GM23248 (cell line): ENCODE results near the gene CRYBG1. TPM values are rescaled to one million over a fixed set of nuclear protein-coding genes. Genes with fewer than 3 reads are reported as not detected.

ENCODE experiments used
- DNase-seq: peaks from one replicate; pipeline ENCODE4 v3.0.0-alpha.2; 2015
- H2AFZ ChIP-seq: fragments of 200-600 bp; sonication (generic); 2 replicates; pipeline ENCODE4 v1.6.1; 2016; ENCODE audit warnings: antibody characterized with exemption
- H3F3A ChIP-seq: fragments of 200-600 bp; sonication (generic); 2 replicates; pipeline ENCODE4 v1.6.1; 2016; ENCODE audit warnings: mild to moderate bottlenecking, antibody characterized with exemption, mixed run types; ENCODE audit not compliant: insufficient read depth
- H3K27ac ChIP-seq: fragments of 200-600 bp; sonication (generic); 2 replicates; pipeline ENCODE4 v1.5.1; 2016; ENCODE audit warnings: mild to moderate bottlenecking
- H3K27me3 ChIP-seq: fragments of 200-600 bp; sonication (generic); replicated peaks from 2 replicates; pipeline ENCODE4 v1.6.1; 2016; ENCODE audit warnings: mild to moderate bottlenecking; ENCODE audit not compliant: insufficient read depth
- H3K36me3 ChIP-seq: fragments of 200-600 bp; sonication (generic); 2 replicates; pipeline ENCODE4 v1.6.1; 2016; ENCODE audit warnings: low read depth, mild to moderate bottlenecking
- H3K4me1 ChIP-seq: fragments of 200-600 bp; sonication (generic); 2 replicates; pipeline ENCODE4 v1.6.1; 2016; ENCODE audit warnings: mild to moderate bottlenecking; ENCODE audit not compliant: insufficient read depth
- H3K4me2 ChIP-seq: fragments of 200-600 bp; sonication (generic); one replicate; pipeline ENCODE4 v1.6.1; 2016; ENCODE audit warnings: mild to moderate bottlenecking; ENCODE audit not compliant: unreplicated experiment
- H3K4me3 ChIP-seq: fragments of 200-600 bp; sonication (generic); 2 replicates; pipeline ENCODE4 v1.5.1; 2016; ENCODE audit warnings: mild to moderate bottlenecking
- H3K79me2 ChIP-seq: fragments of 200-600 bp; sonication (generic); 2 replicates; pipeline ENCODE4 v1.6.1; 2016; ENCODE audit warnings: mild to moderate bottlenecking; ENCODE audit not compliant: insufficient read depth
- H3K9ac ChIP-seq: fragments of 200-600 bp; sonication (generic); 2 replicates; pipeline ENCODE4 v1.6.1; 2016; ENCODE audit warnings: mild to moderate bottlenecking
- H3K9me2 ChIP-seq: fragments of 200-600 bp; sonication (generic); 2 replicates; pipeline ENCODE4 v1.6.1; 2016; ENCODE audit warnings: mixed run types, mild to moderate bottlenecking, moderate library complexity; ENCODE audit not compliant: insufficient read depth
- H3K9me3 ChIP-seq: fragments of 200-600 bp; sonication (generic); one replicate; pipeline ENCODE4 v1.6.1; 2017; ENCODE audit warnings: low read depth
- H4K20me1 ChIP-seq: fragments of 200-600 bp; sonication (generic); 2 replicates; pipeline ENCODE4 v1.6.0; 2016; ENCODE audit not compliant: insufficient read depth
- EZH2 ChIP-seq: fragments of 200-600 bp; sonication (generic); IDR thresholded peaks from 2 replicates; pipeline ENCODE4 v1.6.1; 2018; ENCODE audit warnings: antibody characterized with exemption, mild to moderate bottlenecking; ENCODE audit not compliant: insufficient read depth, poor library complexity, severe bottlenecking
- EZH2phosphoT487 ChIP-seq: fragments of 200-600 bp; sonication (generic); IDR thresholded peaks from 2 replicates; pipeline ENCODE4 v1.6.1; 2018; ENCODE audit warnings: antibody characterized with exemption, moderate library complexity, mild to moderate bottlenecking, low read depth; ENCODE audit not compliant: insufficient read depth
- WGBS, 2 experiments: methylation state at CpG; one replicate each; pipeline ENCODE4 v1.1.6; 2015 to 2017; ENCODE audit warnings: low lambda C conversion rate in 2 of 2, low coverage in 1 of 2; ENCODE audit errors: missing lambda C conversion rate in 2 of 2; 5-methylcytosine and 5-hydroxymethylcytosine counted together
- in situ Hi-C: fragments of 300-500 bp; cut with MboI; formaldehyde crosslinking; loops from 2 replicates; pipeline ENCODE4 v1.15.0; 2020
- polyA plus RNA-seq: library from polyadenylated mRNA; unstranded; fragments of >200 nt; fragmentation: Nextera tagmentation; extraction: Ambion mirVana; gene quantifications from 2 replicates; pipeline ENCODE4 v1.2.1, GENCODE V29; 2016
- total RNA-seq: library from RNA; depleted of rRNA; stranded (reverse); fragments of >200 nt; shearing (Covaris generic); gene quantifications from 2 replicates; pipeline ENCODE4 v1.2.3, GENCODE V29; 2014

The CRYBG1 gene
- total and polyA plus RNA-seq, 2 experiments from 2014 or later: 1.9 to 8.4 TPM

DNA sequence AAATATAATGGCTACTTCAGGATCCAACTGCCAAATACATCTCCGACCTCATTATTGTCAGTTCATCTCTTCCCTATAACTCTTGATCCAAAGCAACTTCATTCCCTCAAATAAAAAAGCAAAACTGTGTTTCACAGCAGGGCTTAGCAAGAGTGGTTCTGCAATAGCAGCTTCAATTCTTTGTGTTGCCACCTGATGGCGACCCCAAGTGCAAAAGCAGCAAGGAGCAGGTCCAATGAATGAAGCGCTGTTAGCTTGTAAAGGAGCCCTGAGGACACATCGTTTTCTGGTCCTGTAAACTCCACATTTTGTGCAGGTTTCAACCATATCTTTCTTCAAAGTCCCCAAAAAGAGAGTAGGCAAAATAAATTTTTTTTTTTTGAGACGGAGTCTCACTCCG, 249.2 kb downstream of the CRYBG1 start:
- Histone ChIP-seq H3F3A (no peaks in the 10 kb centered on the region), H3K4me3 (no peak overlapping the region), H3K9me3 (no peaks in the 10 kb centered on the region), H3K27me3 (no peaks in the 10 kb centered on the region), H2AFZ (no peak overlapping the region), H3K36me3 (no peaks in the 10 kb centered on the region), H3K27ac (no peak overlapping the region), H3K9me2 (no peaks in the 10 kb centered on the region), H3K4me2 (no peak overlapping the region), H3K4me1 (no peaks in the 10 kb centered on the region), H4K20me1 (no peaks in the 10 kb centered on the region), H3K79me2 (no peaks in the 10 kb centered on the region), H3K9ac (no peak overlapping the region)
- DNase-seq: peak; percentile 32
- in situ Hi-C loops: no loop called here
- 77 to 81% methylated on average over 6 of the region's 6 CpGs for WGBS, 2 experiments
- TF ChIP-seq EZH2 (no peak), EZH2phosphoT487 (no peak)

DNA sequence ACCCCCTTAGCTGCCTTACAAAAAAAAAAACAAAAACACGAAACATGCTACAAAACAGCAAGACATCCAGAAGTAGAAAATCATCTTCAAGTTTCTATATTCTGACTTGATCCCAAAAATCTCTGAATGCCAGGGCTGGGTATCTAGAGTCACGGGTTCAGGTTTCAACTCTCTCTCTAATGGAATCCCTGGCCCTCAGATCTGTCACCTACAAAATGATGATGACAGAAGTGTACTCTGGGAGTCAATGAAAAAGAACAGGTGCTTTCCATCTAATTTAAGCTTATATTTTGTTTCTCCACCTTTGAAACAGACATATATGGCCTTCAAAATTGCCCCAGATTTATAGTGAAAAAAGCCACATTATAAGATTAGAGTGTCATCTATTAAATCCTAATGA, 250.5 kb downstream of the CRYBG1 start:
- H3F3A ChIP-seq: no peaks in the 10 kb centered on the region
- WGBS, 2 experiments: 97 to 98% methylated on average over 2 of the region's 2 CpGs
- no peak for DNase-seq
- no peak overlapping the region for H3K9ac ChIP-seq
- H3K9me2 ChIP-seq: no peaks in the 10 kb centered on the region
- H3K36me3 ChIP-seq: no peaks in the 10 kb centered on the region
- H3K27ac ChIP-seq: no peak overlapping the region
- no peaks in the 10 kb centered on the region for H3K9me3 ChIP-seq
- H3K4me3 ChIP-seq: no peak overlapping the region
- in situ Hi-C loops: no loop called here
- no peak overlapping the region for H3K4me2 ChIP-seq
- no peaks in the 10 kb centered on the region for H3K27me3 ChIP-seq
- no peaks in the 10 kb centered on the region for H3K79me2 ChIP-seq
- H2AFZ ChIP-seq: no peak overlapping the region
- H3K4me1 ChIP-seq: no peaks in the 10 kb centered on the region
- TF ChIP-seq EZH2phosphoT487: no peak
- no peak for TF ChIP-seq EZH2
- H4K20me1 ChIP-seq: no peaks in the 10 kb centered on the region

DNA sequence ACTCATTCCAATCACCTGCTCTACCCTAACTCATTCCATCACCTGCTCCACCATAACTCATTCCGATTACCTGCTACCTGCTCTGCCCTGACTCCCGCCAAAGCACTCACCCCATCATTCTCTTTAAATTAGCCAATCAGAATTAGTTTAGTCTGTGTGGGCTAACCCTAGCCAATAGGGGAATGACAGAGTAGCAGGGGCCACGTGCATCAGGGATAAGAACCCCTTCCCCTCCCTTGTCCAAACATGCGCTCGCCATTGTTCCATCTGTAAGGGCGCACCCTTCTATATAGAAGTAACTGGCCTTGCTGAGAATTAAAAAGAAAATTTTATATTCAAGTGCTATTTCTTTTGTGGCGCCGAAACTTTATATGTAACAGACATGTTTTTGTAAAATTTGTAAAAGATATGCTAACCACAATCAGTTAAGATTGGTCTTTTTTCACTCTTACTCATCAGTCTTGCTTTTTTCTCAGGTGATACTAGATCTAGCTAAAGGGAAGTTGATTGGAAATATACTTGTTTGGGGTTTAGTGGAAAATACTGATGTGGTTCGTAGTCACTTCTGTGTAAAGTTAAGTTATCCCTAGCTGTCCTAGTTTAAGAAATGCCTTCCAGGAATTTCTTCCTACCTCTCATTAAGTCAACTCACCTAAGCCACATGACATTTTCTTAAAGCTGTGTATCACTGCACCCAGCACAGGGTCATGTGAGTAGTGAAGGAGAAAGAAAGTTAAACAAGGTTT, 252.3 kb downstream of the CRYBG1 start:
- in situ Hi-C loops: no loop called here
- Histone ChIP-seq H3K4me3 (no peak overlapping the region), H3F3A (no peaks in the 10 kb centered on the region), H4K20me1 (no peaks in the 10 kb centered on the region), H2AFZ (no peak overlapping the region), H3K9me3 (no peaks in the 10 kb centered on the region), H3K9ac (no peak overlapping the region), H3K27ac (no peak overlapping the region), H3K4me2 (no peak overlapping the region), H3K79me2 (no peaks in the 10 kb centered on the region), H3K36me3 (no peaks in the 10 kb centered on the region), H3K27me3 (no peaks in the 10 kb centered on the region), H3K9me2 (no peaks in the 10 kb centered on the region), H3K4me1 (no peaks in the 10 kb centered on the region)
- TF ChIP-seq EZH2: no peak
- no peak for TF ChIP-seq EZH2phosphoT487
- WGBS, 2 experiments: 98% methylated on average over 9 of the region's 9 CpGs
- no peak for DNase-seq

DNA sequence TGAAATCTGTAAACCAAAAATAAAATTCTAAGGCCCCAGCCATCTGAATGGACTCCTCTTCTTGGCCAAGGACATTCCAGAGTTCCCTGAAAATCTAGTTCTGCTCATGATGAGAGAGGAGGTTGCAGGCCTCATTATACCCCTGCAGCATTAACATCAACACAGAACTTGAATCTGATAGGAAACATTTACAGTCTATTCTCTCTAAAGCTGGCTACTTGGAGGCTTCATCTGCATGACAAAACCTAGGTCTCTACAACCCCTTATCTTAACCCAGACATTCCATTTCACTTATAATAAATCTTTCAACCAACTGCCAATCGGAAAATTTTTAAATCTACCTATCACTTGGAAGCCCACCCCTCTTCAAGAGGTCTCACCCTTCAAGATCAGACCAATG, 253.1 kb downstream of the CRYBG1 start:
- H3K9ac ChIP-seq: no peak overlapping the region
- H3K27ac ChIP-seq: no peak overlapping the region
- no peaks in the 10 kb centered on the region for H3K9me2 ChIP-seq
- H4K20me1 ChIP-seq: no peaks in the 10 kb centered on the region
- H3K36me3 ChIP-seq: no peaks in the 10 kb centered on the region
- no peaks in the 10 kb centered on the region for H3K4me1 ChIP-seq
- H3K79me2 ChIP-seq: no peaks in the 10 kb centered on the region
- WGBS, 2 experiments: 90 to 95% methylated on average over 1 of the region's 1 CpG
- no peak overlapping the region for H3K4me3 ChIP-seq
- in situ Hi-C loops: no loop called here
- no peak overlapping the region for H3K4me2 ChIP-seq
- DNase-seq: no peak
- H2AFZ ChIP-seq: no peak overlapping the region
- H3K9me3 ChIP-seq: no peaks in the 10 kb centered on the region
- H3K27me3 ChIP-seq: no peaks in the 10 kb centered on the region
- H3F3A ChIP-seq: no peaks in the 10 kb centered on the region
- TF ChIP-seq EZH2 (no peak), EZH2phosphoT487 (no peak)
